H9 (cell line): ENCODE data around the gene ATAD3C. TPM values are rescaled to one million over a fixed set of nuclear protein-coding genes. Genes with fewer than 3 reads are reported as not detected.
A peak's percentile ranks its signal among the peaks of the same experiment; 100 is the strongest.
"Not testable (repeated sequence)": the region's sequence is repeated elsewhere in the genome, so short reads cannot be mapped to it uniquely, and the experiment has no call there.

Experiments used
- DNase-seq: peaks from one replicate; pipeline ENCODE4 v3.0.0-alpha.2; 2017
- H2AFZ ChIP-seq: one replicate; pipeline ENCODE4 v1.6.1; 2013; ENCODE audit warnings: mild to moderate bottlenecking, low read length, control low read depth, moderate library complexity
- H2AK5ac ChIP-seq: 2 replicates; pipeline ENCODE4 v1.6.1; 2013; ENCODE audit warnings: low read length, control low read depth, mixed read lengths; ENCODE audit not compliant: insufficient read length
- H2BK120ac ChIP-seq: one replicate; pipeline ENCODE4 v1.6.1; 2013; ENCODE audit warnings: low read depth, mild to moderate bottlenecking, low read length, control low read depth, inconsistent platforms; ENCODE audit not compliant: poor library complexity, severe bottlenecking
- H2BK12ac ChIP-seq: 2 replicates; pipeline ENCODE4 v1.6.1; 2013; ENCODE audit warnings: low read length, control low read depth, mixed read lengths, low read depth; ENCODE audit not compliant: insufficient read length
- H2BK15ac ChIP-seq: 2 replicates; pipeline ENCODE4 v1.6.1; 2013; ENCODE audit warnings: low read depth, low read length, control low read depth
- H2BK20ac ChIP-seq: one replicate; pipeline ENCODE4 v1.6.1; 2013; ENCODE audit warnings: low read depth, mild to moderate bottlenecking, low read length, control low read depth, inconsistent platforms; ENCODE audit not compliant: poor library complexity, severe bottlenecking
- H2BK5ac ChIP-seq: 2 replicates; pipeline ENCODE4 v1.6.1; 2013; ENCODE audit warnings: low read length, control low read depth, mixed read lengths; ENCODE audit not compliant: insufficient read length
- H3K14ac ChIP-seq: 2 replicates; pipeline ENCODE4 v1.6.1; 2013; ENCODE audit warnings: low read length, control low read depth; ENCODE audit not compliant: insufficient read depth
- H3K18ac ChIP-seq: 2 replicates; pipeline ENCODE4 v1.6.1; 2013; ENCODE audit warnings: low read depth, mild to moderate bottlenecking, mixed read lengths, low read length, control low read depth; ENCODE audit not compliant: insufficient read length
- H3K23ac ChIP-seq: 2 replicates; pipeline ENCODE4 v1.6.1; 2013; ENCODE audit warnings: low read length, control low read depth, mixed read lengths, low read depth; ENCODE audit not compliant: insufficient read length
- H3K23me2 ChIP-seq: 2 replicates; pipeline ENCODE4 v1.6.1; 2013; ENCODE audit warnings: low read depth, mild to moderate bottlenecking, mixed read lengths, low read length, control low read depth; ENCODE audit not compliant: insufficient read length, poor library complexity, severe bottlenecking
- H3K27ac ChIP-seq: 2 replicates; pipeline ENCODE4 v1.5.1; 2013; ENCODE audit warnings: low read length, control low read depth, mixed read lengths, low read depth; ENCODE audit not compliant: insufficient read length
- H3K27me3 ChIP-seq: 2 replicates; pipeline ENCODE4 v1.6.1; 2013; ENCODE audit warnings: low read length, control low read depth, inconsistent platforms; ENCODE audit not compliant: insufficient read depth
- H3K4ac ChIP-seq: 2 replicates; pipeline ENCODE4 v1.6.1; 2013; ENCODE audit warnings: low read depth, mild to moderate bottlenecking, control low read depth, inconsistent platforms, low read length, moderate library complexity
- H3K4me1 ChIP-seq: 2 replicates; pipeline ENCODE4 v1.6.1; 2013; ENCODE audit warnings: low read length, control low read depth, inconsistent platforms; ENCODE audit not compliant: insufficient read depth
- H3K4me2 ChIP-seq: 2 replicates; pipeline ENCODE4 v1.6.1; 2013; ENCODE audit warnings: low read length, control low read depth, mixed read lengths; ENCODE audit not compliant: insufficient read length, insufficient read depth
- H3K56ac ChIP-seq: 2 replicates; pipeline ENCODE4 v1.6.1; 2013; ENCODE audit warnings: low read depth, mild to moderate bottlenecking, mixed read lengths, low read length, control low read depth; ENCODE audit not compliant: insufficient read length
- H3K79me1 ChIP-seq: 2 replicates; pipeline ENCODE4 v1.6.1; 2013; ENCODE audit warnings: low read depth, mild to moderate bottlenecking, moderate library complexity, low read length, control low read depth, inconsistent platforms; ENCODE audit not compliant: insufficient read depth, poor library complexity, severe bottlenecking
- H3K79me2 ChIP-seq: 2 replicates; pipeline ENCODE4 v1.6.1; 2013; ENCODE audit warnings: low read length, control low read depth, inconsistent platforms; ENCODE audit not compliant: insufficient read depth
- H3K9ac ChIP-seq: 2 replicates; pipeline ENCODE4 v1.6.1; 2013; ENCODE audit warnings: low read length, control low read depth, mixed read lengths; ENCODE audit not compliant: insufficient read length; ENCODE audit errors: extremely low read depth
- H3K9me3 ChIP-seq: one replicate; pipeline ENCODE4 v1.6.1; 2013; ENCODE audit warnings: low read depth, low read length, inconsistent platforms; ENCODE audit not compliant: control insufficient read depth
- H3T11ph ChIP-seq: one replicate; pipeline ENCODE4 v1.6.1; 2013; ENCODE audit warnings: mild to moderate bottlenecking, low read length, control low read depth, inconsistent platforms
- H4K20me1 ChIP-seq: one replicate; pipeline ENCODE4 v1.6.1; 2013; ENCODE audit not compliant: control insufficient read depth, insufficient read length, insufficient read depth
- H4K5ac ChIP-seq: 2 replicates; pipeline ENCODE4 v1.6.1; 2013; ENCODE audit warnings: low read depth, mild to moderate bottlenecking, mixed read lengths, low read length, control low read depth; ENCODE audit not compliant: insufficient read length
- H4K8ac ChIP-seq: replicated peaks from 2 replicates; pipeline ENCODE4 v1.6.1; 2013; ENCODE audit warnings: low read length, control low read depth, mixed read lengths, low read depth; ENCODE audit not compliant: insufficient read length
- H4K91ac ChIP-seq: 2 replicates; pipeline ENCODE4 v1.6.1; 2013; ENCODE audit warnings: low read depth, mild to moderate bottlenecking, moderate library complexity, mixed read lengths, low read length, control low read depth; ENCODE audit not compliant: insufficient read length
- H3K27ac Mint-ChIP-seq, 3 experiments: 2 replicates in 2 of 3; 3 replicates in 1 of 3; pipeline ENCODE4 v1.8.0; 2020 to 2021; ENCODE audit warnings: mixed read lengths in 3 of 3, mild to moderate bottlenecking in 1 of 3, moderate library complexity in 1 of 3
- H3K27me3 Mint-ChIP-seq: 2 replicates; pipeline ENCODE4 v1.8.0; 2021; ENCODE audit warnings: low read depth, mild to moderate bottlenecking, moderate library complexity, mixed read lengths
- H3K36me3 Mint-ChIP-seq, 3 experiments: 2 replicates in 2 of 3; 3 replicates in 1 of 3; pipeline ENCODE4 v1.8.0; 2020 to 2021; ENCODE audit warnings: low read depth in 3 of 3, mixed read lengths in 3 of 3; ENCODE audit not compliant: insufficient read depth in 1 of 3
- H3K4me1 Mint-ChIP-seq, 2 experiments: 2 replicates each; pipeline ENCODE4 v1.8.0; 2020; ENCODE audit warnings: mixed read lengths in 2 of 2
- H3K4me3 Mint-ChIP-seq, 2 experiments: 2 replicates in 1 of 2; 3 replicates in 1 of 2; pipeline ENCODE4 v1.8.0; 2020 to 2021; ENCODE audit warnings: mild to moderate bottlenecking in 2 of 2, mixed read lengths in 2 of 2, moderate library complexity in 1 of 2
- H3K9me3 Mint-ChIP-seq, 2 experiments: 2 replicates in 1 of 2; 3 replicates in 1 of 2; pipeline ENCODE4 v1.8.0; 2020; ENCODE audit warnings: mild to moderate bottlenecking in 2 of 2, mixed read lengths in 2 of 2, moderate library complexity in 1 of 2
- WGBS: extraction: QIAGEN DNeasy Blood & Tissue Kit; methylation state at CpG from one replicate; pipeline ENCODE4 v1.1.7; 2013; ENCODE audit warnings: missing lambda C conversion rate, low lambda C conversion rate, mixed read lengths; ENCODE audit not compliant: insufficient read length; ENCODE audit errors: extremely low coverage; 5-methylcytosine and 5-hydroxymethylcytosine counted together
- total RNA-seq: library from RNA; stranded (reverse); gene quantifications from 2 replicates; pipeline ENCODE4 v1.2.1, GENCODE V29; 2021
- TF ChIP-seq, protein P1 (sequence below): fragments of 200-600 bp; sonication (generic); conservative IDR thresholded peaks from 3 replicates; pipeline ENCODE4 v1.8.0; 2021; ENCODE audit warnings: antibody characterized with exemption, mild to moderate bottlenecking

ATAD3C gene
- total RNA-seq, 1 experiment from 2014 or later = 7.7 TPM

DNA sequence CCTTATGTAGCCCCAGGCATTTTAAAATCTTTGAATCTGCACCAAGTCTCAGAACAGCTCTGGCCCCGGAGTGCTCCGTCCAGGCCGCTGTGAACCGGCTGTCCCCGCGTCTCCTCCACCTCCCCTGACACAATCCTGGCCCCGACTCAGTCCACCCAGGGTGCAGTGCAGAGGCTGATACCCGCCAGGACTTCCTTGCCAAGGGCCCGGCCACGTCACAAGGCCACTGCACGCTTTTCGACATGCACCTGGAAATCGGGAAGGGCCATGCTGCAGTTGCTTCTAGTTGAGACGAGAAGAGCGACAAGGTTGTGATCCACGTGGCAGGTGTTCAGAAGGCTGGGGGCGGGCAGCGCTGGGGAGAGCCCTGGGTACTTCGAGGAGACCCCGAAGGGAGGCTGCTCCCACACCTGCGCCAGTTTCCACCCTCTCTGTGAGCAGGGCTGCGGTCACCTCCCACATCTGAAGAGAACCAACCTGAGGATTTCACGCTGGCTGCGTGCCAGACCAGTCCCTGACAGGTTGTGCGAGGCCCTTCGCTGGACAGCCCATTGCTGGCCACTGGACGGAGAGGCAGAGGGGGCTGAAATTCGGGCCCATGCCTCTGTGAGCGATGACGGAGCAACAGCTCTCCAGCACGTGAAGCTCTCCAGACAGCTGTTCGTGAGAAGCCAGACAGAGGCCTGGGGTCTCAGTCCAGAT lies 7.3 kb upstream of the ATAD3C start:
- Histone ChIP-seq H2BK5ac (no peak overlapping the region), H4K20me1 (no peaks in the 10 kb centered on the region), H2BK20ac (no peak overlapping the region), H2AFZ (no peak overlapping the region), H2AK5ac (no peak overlapping the region), H3K56ac (no peak overlapping the region), H3K14ac (no peak overlapping the region), H2BK120ac (no peak overlapping the region), H3T11ph (no peak overlapping the region), H4K91ac (no peak overlapping the region), H4K5ac (no peak overlapping the region), H3K4me1 (no peaks in the 10 kb centered on the region), H4K8ac (no peak overlapping the region), H2BK12ac (no peak overlapping the region), H2BK15ac (no peak overlapping the region), H3K4me2 (no peak overlapping the region), H3K23ac (no peak overlapping the region), H3K79me2 (no peaks in the 10 kb centered on the region; the same call in 1 of the 2 replicates), H3K27ac (no peak overlapping the region), H3K9me3 (no peaks in the 10 kb centered on the region), H3K18ac (no peak overlapping the region), H3K9ac (no peak overlapping the region), H3K79me1 (no peaks in the 10 kb centered on the region), H3K27me3 (no peaks in the 10 kb centered on the region), H3K23me2 (no peaks in the 10 kb centered on the region), H3K4ac (no peak overlapping the region)
- Mint-ChIP-seq H3K4me3 (no peak overlapping the region), H3K27me3 (no peaks in the 10 kb centered on the region), H3K4me1 (peaks cover 4% of the 10 kb centered on the region in 2 experiments), H3K36me3 (peaks cover 0 to 9% (median 3%) of the 10 kb centered on the region in 3 experiments; a peak in 4 of 7 replicates), H3K9me3 (no peaks in the 10 kb centered on the region), H3K27ac (no peak overlapping the region)
- TF ChIP-seq, protein P1, sequence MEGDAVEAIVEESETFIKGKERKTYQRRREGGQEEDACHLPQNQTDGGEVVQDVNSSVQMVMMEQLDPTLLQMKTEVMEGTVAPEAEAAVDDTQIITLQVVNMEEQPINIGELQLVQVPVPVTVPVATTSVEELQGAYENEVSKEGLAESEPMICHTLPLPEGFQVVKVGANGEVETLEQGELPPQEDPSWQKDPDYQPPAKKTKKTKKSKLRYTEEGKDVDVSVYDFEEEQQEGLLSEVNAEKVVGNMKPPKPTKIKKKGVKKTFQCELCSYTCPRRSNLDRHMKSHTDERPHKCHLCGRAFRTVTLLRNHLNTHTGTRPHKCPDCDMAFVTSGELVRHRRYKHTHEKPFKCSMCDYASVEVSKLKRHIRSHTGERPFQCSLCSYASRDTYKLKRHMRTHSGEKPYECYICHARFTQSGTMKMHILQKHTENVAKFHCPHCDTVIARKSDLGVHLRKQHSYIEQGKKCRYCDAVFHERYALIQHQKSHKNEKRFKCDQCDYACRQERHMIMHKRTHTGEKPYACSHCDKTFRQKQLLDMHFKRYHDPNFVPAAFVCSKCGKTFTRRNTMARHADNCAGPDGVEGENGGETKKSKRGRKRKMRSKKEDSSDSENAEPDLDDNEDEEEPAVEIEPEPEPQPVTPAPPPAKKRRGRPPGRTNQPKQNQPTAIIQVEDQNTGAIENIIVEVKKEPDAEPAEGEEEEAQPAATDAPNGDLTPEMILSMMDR = no peak
- DNase-seq = no peak
- WGBS = no CpG with 5 or more reads among the region's 32 CpGs

DNA sequence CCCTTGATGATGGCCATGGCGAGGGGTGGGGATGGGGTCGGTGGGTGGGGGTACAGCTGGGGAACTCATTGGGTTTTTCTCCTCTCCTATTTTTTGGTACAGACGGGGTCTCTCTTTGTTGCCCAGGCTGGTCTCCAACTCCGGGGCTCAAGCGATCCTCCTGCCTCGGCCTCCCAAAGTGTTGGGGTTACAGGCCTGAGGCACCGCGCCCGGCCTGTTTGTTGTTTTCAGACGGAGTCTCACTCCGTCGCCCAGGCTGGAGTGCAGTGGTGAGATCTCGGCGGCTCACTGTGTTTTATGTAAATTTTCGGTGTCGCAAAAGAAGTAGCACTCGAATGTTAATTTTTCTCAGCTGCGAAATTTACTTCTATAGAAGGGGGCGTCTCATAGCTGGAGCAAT lies 2.9 kb upstream of the ATAD3C start:
- not testable (repeated sequence) for H2BK15ac ChIP-seq, H3K4ac ChIP-seq, H2AK5ac ChIP-seq, H3K9me3 Mint-ChIP-seq, H3K27me3 Mint-ChIP-seq, H2BK5ac ChIP-seq, H3K27me3 ChIP-seq, H2BK20ac ChIP-seq, H3K4me2 ChIP-seq, H4K20me1 ChIP-seq, H3K4me1 ChIP-seq, H3K4me3 Mint-ChIP-seq, H2BK12ac ChIP-seq, H3K36me3 Mint-ChIP-seq, H4K5ac ChIP-seq, H2AFZ ChIP-seq, H4K91ac ChIP-seq, H3K27ac ChIP-seq, H3K79me1 ChIP-seq, H3K9ac ChIP-seq, H3T11ph ChIP-seq, H3K56ac ChIP-seq, H3K14ac ChIP-seq, H4K8ac ChIP-seq, DNase-seq, H2BK120ac ChIP-seq, H3K23me2 ChIP-seq, H3K4me1 Mint-ChIP-seq, H3K23ac ChIP-seq, H3K9me3 ChIP-seq, H3K79me2 ChIP-seq, H3K18ac ChIP-seq
- no CpG with 5 or more reads among the region's 19 CpGs for WGBS
- peak overlapping the region in 1 of 3 experiments; percentile 48; a peak in 1 of 7 replicates for H3K27ac Mint-ChIP-seq
